GM13977 (cell line): ENCODE measurements around the gene MDH1.

Source experiments
- DNase-seq: peaks from one replicate; pipeline ENCODE4 v3.0.0; 2012; ENCODE audit warnings: low spot score
- CTCF ChIP-seq: IDR thresholded peaks from 2 replicates; pipeline ENCODE4 v1.5.1; 2012; ENCODE audit warnings: mild to moderate bottlenecking, control low read depth; ENCODE audit not compliant: insufficient read depth; ENCODE audit errors: extremely low read depth, missing control alignments
- in situ Hi-C: fragments of 300-500 bp; cut with MboI; formaldehyde crosslinking; loops from one replicate; pipeline ENCODE4 v1.12.0; 2022; ENCODE audit warnings: low sequenced_read_pairs, low pct_unique_long_range_greater_than_20kb, mixed read lengths, inconsistent platforms; ENCODE audit not compliant: unreplicated experiment

Gene MDH1

GRCh38 chr2:63651356-63651755, 62.6 kb downstream of the MDH1 start:
- no peak for DNase-seq
- in situ Hi-C loops = no loop called here
- TF ChIP-seq CTCF = no peak

- in situ Hi-C loops = no loop called here
- TF ChIP-seq CTCF = no peak
- no peak for DNase-seq
Measured at GRCh38 chr2:63651861-63652651, 63.3 kb downstream of the MDH1 start.

GRCh38 chr2:63652652-63652985, 63.9 kb downstream of the MDH1 start:
- TF ChIP-seq CTCF = no peak
- in situ Hi-C loops = no loop called here
- DNase-seq = no peak

- peak; percentile 20 for DNase-seq
- TF ChIP-seq CTCF = no peak
- in situ Hi-C loops = no loop called here
Measured at GRCh38 chr2:63654959-63655358, 66.2 kb downstream of the MDH1 start.
